Measurements from ENCODE around the gene AXIN2. TPM values are rescaled to one million over a fixed set of nuclear protein-coding genes. Genes with fewer than 3 reads are reported as not detected.
"Not testable (repeated sequence)": the region's sequence is repeated elsewhere in the genome, so short reads cannot be mapped to it uniquely, and the experiment has no call there.

Gene AXIN2
- total RNA-seq, 2 donors from 2014 or later, result 32.3 to 54.6 TPM

DNA sequence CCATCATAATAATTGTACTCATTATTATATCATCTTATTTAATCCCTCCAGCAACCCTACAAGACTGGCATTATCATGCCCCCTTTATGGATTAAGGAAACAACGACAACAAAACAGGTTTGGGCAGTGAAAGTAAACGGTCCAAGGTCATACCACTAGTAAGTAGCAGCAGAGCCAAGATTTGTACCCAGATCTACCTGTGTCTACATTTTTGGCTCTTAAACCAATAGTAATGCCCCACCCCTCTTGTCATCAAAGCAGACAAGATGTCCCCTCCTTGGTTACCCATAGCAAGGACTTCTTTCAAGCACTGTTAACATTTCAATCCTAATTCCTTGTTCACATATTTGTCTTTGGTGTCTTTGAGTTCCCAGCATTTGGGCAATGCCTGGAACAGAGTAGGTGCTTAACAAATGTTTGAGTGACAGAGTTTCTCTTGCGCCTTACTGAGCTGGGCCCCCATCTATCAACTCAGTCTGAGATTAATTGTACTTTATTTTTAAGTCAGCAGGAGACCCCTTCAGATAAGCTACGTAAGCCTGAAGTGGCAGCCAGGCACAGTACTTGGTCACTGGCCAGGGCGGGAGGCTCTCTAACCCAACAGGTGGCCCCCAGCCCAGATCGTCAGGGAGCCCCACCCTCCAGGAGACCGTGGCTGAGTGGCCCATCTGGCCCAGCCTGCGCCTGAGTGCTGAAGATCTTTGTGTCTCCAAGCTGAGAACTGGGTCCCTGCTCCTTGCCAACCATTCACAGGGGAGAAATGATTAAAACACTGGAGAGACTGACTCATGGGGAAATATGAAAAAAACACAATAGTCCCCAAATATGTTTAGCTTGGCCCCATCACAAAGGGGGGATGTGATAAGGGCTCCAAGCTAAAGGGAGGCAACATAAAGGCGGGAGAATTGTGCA is 75.8 kb downstream of the AXIN2 start:
- Histone ChIP-seq H3K27me3 (replicated peaks; ENCODE audit: insufficient read depth) (no peaks in the 10 kb centered on the region), H3K27ac (no peak overlapping the region), H3K4me1 (replicated peaks) (no peaks in the 10 kb centered on the region), H3K36me3 (no peaks in the 10 kb centered on the region), H3K4me3 (no peak overlapping the region), H3K9me3 (no peaks in the 10 kb centered on the region)
- no peak for DNase-seq (ENCODE audit: low spot score)
- 51% methylated on average over 9 of the region's 9 CpGs for WGBS
- no peak for TF ChIP-seq CTCF (IDR thresholded peaks at IDR 0.05)
- TF ChIP-seq POLR2A (IDR thresholded peaks at IDR 0.05), result no peak
- no peak for TF ChIP-seq POLR2AphosphoS5 (IDR thresholded peaks at IDR 0.05)
- intact Hi-C loops (cut with DNase I), result no loop called here

- H3K36me3 ChIP-seq; intact Hi-C loops (cut with DNase I); H3K27ac ChIP-seq; DNase-seq (ENCODE audit: low spot score); H3K4me1 ChIP-seq (replicated peaks); H3K4me3 ChIP-seq; H3K27me3 ChIP-seq (replicated peaks; ENCODE audit: insufficient read depth); H3K9me3 ChIP-seq: not testable (repeated sequence)
- WGBS, result 95% methylated on average over 24 of the region's 24 CpGs
Measured at GRCh38 chr17:65484405-65484804, 77.0 kb downstream of the AXIN2 start.

DNA sequence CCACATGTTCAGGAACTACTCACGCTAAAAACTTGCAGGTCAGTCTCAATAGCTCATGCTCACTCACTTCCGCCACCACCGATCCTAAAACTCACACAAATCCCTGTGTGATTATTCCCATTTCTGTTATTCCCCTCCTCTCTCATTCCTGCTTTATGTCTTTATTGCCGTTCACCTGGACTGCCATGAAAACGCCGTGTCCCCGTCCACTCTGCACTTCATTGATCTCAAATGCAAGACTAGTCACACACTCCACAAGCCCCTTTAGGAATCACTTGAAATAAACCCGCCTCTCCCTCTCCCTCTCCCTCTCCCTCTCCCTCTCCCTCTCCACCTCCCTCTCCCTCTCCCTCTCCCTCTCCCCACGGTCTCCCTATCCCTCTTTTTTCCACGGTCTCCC is 78.0 kb downstream of the AXIN2 start:
- intact Hi-C loops (cut with DNase I), result no loop called here
- TF ChIP-seq CTCF (IDR thresholded peaks at IDR 0.05), result no peak
- no peak for TF ChIP-seq POLR2A (IDR thresholded peaks at IDR 0.05)
- TF ChIP-seq POLR2AphosphoS5 (IDR thresholded peaks at IDR 0.05), result no peak
- Histone ChIP-seq H3K4me3 (no peak overlapping the region), H3K9me3 (no peaks in the 10 kb centered on the region), H3K36me3 (no peaks in the 10 kb centered on the region), H3K27ac (no peak overlapping the region), H3K4me1 (replicated peaks) (no peaks in the 10 kb centered on the region), H3K27me3 (replicated peaks; ENCODE audit: insufficient read depth) (no peaks in the 10 kb centered on the region)
- 84% methylated on average over 10 of the region's 10 CpGs for WGBS
- no peak for DNase-seq (ENCODE audit: low spot score)

DNA sequence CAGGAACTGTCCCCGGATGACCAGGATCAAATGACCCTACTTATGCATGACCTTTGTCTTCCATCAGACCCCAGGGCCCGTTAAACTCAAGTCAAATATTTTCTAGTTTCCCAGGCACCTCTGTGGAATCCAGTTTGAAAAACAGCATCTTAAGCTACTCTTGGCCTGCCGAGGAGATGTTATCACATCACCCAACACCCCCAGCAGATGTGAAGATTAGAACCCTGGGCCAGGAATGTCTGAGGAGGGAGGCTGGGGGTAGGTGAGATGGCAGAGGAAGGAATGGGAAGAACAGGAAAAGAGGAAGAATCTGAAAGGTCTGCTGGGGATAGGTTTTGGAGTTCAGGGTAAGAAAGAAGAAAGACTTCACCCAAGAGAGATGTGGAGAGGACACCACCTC is 79.2 kb downstream of the AXIN2 start:
- H3K4me1 ChIP-seq (replicated peaks), result no peaks in the 10 kb centered on the region
- no peaks in the 10 kb centered on the region for H3K9me3 ChIP-seq
- H3K4me3 ChIP-seq, result no peak overlapping the region
- H3K27me3 ChIP-seq (replicated peaks; ENCODE audit: insufficient read depth), result no peaks in the 10 kb centered on the region
- TF ChIP-seq POLR2A (IDR thresholded peaks at IDR 0.05) (no peak), POLR2AphosphoS5 (IDR thresholded peaks at IDR 0.05) (no peak), CTCF (IDR thresholded peaks at IDR 0.05) (no peak)
- no peak for DNase-seq (ENCODE audit: low spot score)
- no peak overlapping the region for H3K27ac ChIP-seq
- no peaks in the 10 kb centered on the region for H3K36me3 ChIP-seq
- 50% methylated on average over 3 of the region's 3 CpGs for WGBS
- intact Hi-C loops (cut with DNase I), result no loop called here

- TF ChIP-seq CTCF (IDR thresholded peaks at IDR 0.05) (no peak), POLR2A (IDR thresholded peaks at IDR 0.05) (no peak), POLR2AphosphoS5 (IDR thresholded peaks at IDR 0.05) (no peak)
- intact Hi-C loops (cut with DNase I), result no loop called here
- 100% methylated on average over 2 of the region's 2 CpGs for WGBS
Measured at GRCh38 chr17:65479282-65479681, 82.2 kb downstream of the AXIN2 start.

More at GRCh38 chr17:65479282-65479681, 82.2 kb downstream of the AXIN2 start:
- H3K9me3 ChIP-seq, result no peaks in the 10 kb centered on the region
- no peak overlapping the region for H3K27ac ChIP-seq
- no peak overlapping the region for H3K4me3 ChIP-seq
- H3K27me3 ChIP-seq (replicated peaks; ENCODE audit: insufficient read depth), result no peaks in the 10 kb centered on the region
- no peak for DNase-seq (ENCODE audit: low spot score)
- H3K4me1 ChIP-seq (replicated peaks), result no peaks in the 10 kb centered on the region
- H3K36me3 ChIP-seq, result no peaks in the 10 kb centered on the region
